Testis (tissue), 3 donors: ENCODE results near the gene SOST. TPM values are rescaled to one million over a fixed set of nuclear protein-coding genes. Genes with fewer than 3 reads are reported as not detected.

Experiments
- DNase-seq: peaks from one replicate; pipeline ENCODE4 v3.0.0-alpha.2; 2019
- H3K27ac ChIP-seq, 2 donors: fragments of 200-600 bp; sonication (generic); one replicate each; pipeline ENCODE4 v1.5.1; 2019
- H3K27me3 ChIP-seq: fragments of 200-600 bp; sonication (generic); one replicate; pipeline ENCODE4 v1.5.1; 2019
- H3K36me3 ChIP-seq: fragments of 200-600 bp; sonication (generic); one replicate; pipeline ENCODE4 v1.5.1; 2017; ENCODE audit warnings: low read depth; ENCODE audit errors: missing control alignments
- H3K4me1 ChIP-seq: fragments of 200-600 bp; sonication (generic); one replicate; pipeline ENCODE4 v1.5.1; 2019
- H3K4me3 ChIP-seq, 2 donors: fragments of 200-600 bp; sonication (generic); one replicate each; pipeline ENCODE4 v1.5.1; 2017 to 2019
- H3K9me3 ChIP-seq: fragments of 200-600 bp; sonication (generic); one replicate; pipeline ENCODE4 v1.5.1; 2017
- CTCF ChIP-seq, 3 experiments: fragments of 450-650 bp in 2 of 3; fragments of 200-600 bp in 1 of 3; sonication (generic) in 1 of 3; IDR thresholded peaks; one replicate each; pipeline ENCODE4 v1.5.1; 2016 to 2019; ENCODE audit warnings: antibody characterized with exemption in 3 of 3, mild to moderate bottlenecking in 2 of 3, moderate library complexity in 1 of 3
- POLR2A ChIP-seq: fragments of 450-650 bp; IDR thresholded peaks from one replicate; pipeline ENCODE4 v1.6.1; 2017; ENCODE audit warnings: antibody characterized with exemption, mild to moderate bottlenecking, moderate library complexity
- WGBS, 2 donors: methylation state at CpG; one replicate each; pipeline ENCODE4 v1.1.5; 2018; 5-methylcytosine and 5-hydroxymethylcytosine counted together
- intact Hi-C: fragments of 100-400 bp; cut with DNase I; formaldehyde crosslinking; loops from one replicate; pipeline ENCODE4 v1.15.1; 2023; ENCODE audit warnings: low total_unique reads
- polyA plus RNA-seq: library from polyadenylated mRNA; stranded (reverse); fragments of 350-450 nt; fragmentation: Illumina TruSeq; extraction: RNeasy Lipid Tissue Mini Kit (QIAGEN cat#74804); gene quantifications from one replicate; pipeline ENCODE4 v1.2.3, GENCODE V29; 2014; ENCODE audit warnings: low read depth, low replicate concordance; ENCODE audit not compliant: insufficient read depth
- total RNA-seq, 2 donors: library from RNA; depleted of rRNA; stranded (reverse); fragments of >200 nt; gene quantifications; one replicate each; pipeline ENCODE4 v1.2.3, GENCODE V29; 2016

The SOST gene
- total and polyA plus RNA-seq, 3 donors from 2014 or later: 0.24 TPM; not detected in 2

- intact Hi-C loops: no loop called here
- 82 to 99% methylated on average over 4 of the region's 4 CpGs for WGBS, 2 donors
- TF ChIP-seq POLR2A: no peak
- TF ChIP-seq CTCF (IDR thresholded peaks at IDR 0.05): no peak
- peaks cover 4% of the 10 kb centered on the region for H3K4me1 ChIP-seq
- DNase-seq: no peak
- no peak overlapping the region for H3K4me3 ChIP-seq
- no peak overlapping the region for H3K27ac ChIP-seq
- no peaks in the 10 kb centered on the region for H3K9me3 ChIP-seq
- no peaks in the 10 kb centered on the region for H3K36me3 ChIP-seq
- no peaks in the 10 kb centered on the region for H3K27me3 ChIP-seq
These were observed 49.4 kb downstream of the SOST start for GRCh38 chr17:43709210-43709609.

- no peaks in the 10 kb centered on the region for H3K36me3 ChIP-seq
- H3K4me1 ChIP-seq: no peaks in the 10 kb centered on the region
- WGBS, 2 donors: 84 to 87% methylated on average over 5 of the region's 5 CpGs
- H3K27ac ChIP-seq: no peak overlapping the region
- H3K27me3 ChIP-seq: no peaks in the 10 kb centered on the region
- no peak for DNase-seq
- no peaks in the 10 kb centered on the region for H3K9me3 ChIP-seq
- intact Hi-C loops: no loop called here
- TF ChIP-seq CTCF (IDR thresholded peaks at IDR 0.05) (no peak), POLR2A (no peak)
- no peak overlapping the region for H3K4me3 ChIP-seq
These were observed 51.4 kb downstream of the SOST start for GRCh38 chr17:43707184-43707583.

DNA sequence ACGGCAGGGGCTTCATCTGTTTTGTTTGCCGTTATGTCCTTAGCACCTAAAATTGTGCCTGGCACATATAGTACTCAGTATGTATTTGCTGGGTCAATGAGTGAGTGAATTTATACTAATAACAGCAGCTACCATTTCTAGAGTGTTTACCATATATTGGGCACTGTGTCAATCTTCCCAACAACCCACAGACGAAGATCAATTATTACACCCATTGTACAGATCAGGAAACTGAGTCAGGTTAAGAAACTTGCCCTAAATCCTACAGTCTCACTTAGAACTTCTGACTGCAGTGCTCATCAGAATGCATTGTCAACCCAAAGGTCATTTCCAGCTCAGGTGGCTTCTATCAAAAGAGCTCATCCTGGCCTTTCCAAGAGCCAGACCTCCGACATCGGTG lies 52.4 kb downstream of the SOST start:
- DNase-seq: no peak
- intact Hi-C loops: no loop called here
- Histone ChIP-seq H3K9me3 (no peaks in the 10 kb centered on the region), H3K27me3 (no peaks in the 10 kb centered on the region), H3K27ac (no peak overlapping the region), H3K4me3 (no peak overlapping the region), H3K4me1 (no peaks in the 10 kb centered on the region), H3K36me3 (no peaks in the 10 kb centered on the region)
- TF ChIP-seq CTCF (IDR thresholded peaks at IDR 0.05): no peak
- no peak for TF ChIP-seq POLR2A
- WGBS, 2 donors: 67 to 72% methylated on average over 5 of the region's 5 CpGs

Other genes starting within 250 kb of the SOST start
- gene ETV4, start 212.5 kb downstream of the SOST start, total RNA-seq: 1 to 10 TPM; 1.4 to 2.2 TPM
- gene ETV4, start 212.5 kb downstream of the SOST start, polyA plus RNA-seq: 1.6 TPM
- 1 to 10 TPM in 1 of 2 donors, under 1 TPM in 1; 0.12 to 2.8 TPM for gene MEOX1, start 96.9 kb downstream of the SOST start, total RNA-seq
- gene MEOX1, start 96.9 kb downstream of the SOST start, polyA plus RNA-seq: 6.1 TPM
- 10 to 100 TPM; 59.2 to 75.1 TPM for gene DUSP3, start 20.2 kb upstream of the SOST start, total RNA-seq
- 54.8 TPM for gene DUSP3, start 20.2 kb upstream of the SOST start, polyA plus RNA-seq
- 10 to 100 TPM in 1 of 2 donors, 1 to 10 TPM in 1; 6.3 to 20.0 TPM for gene CFAP97D1, start 21.6 kb upstream of the SOST start, total RNA-seq
- gene CFAP97D1, start 21.6 kb upstream of the SOST start, polyA plus RNA-seq: 32.4 TPM
- gene MPP3, start 74.4 kb upstream of the SOST start, total RNA-seq: 10 to 100 TPM; 16.7 to 18.2 TPM
- 5.9 TPM for gene MPP3, start 74.4 kb upstream of the SOST start, polyA plus RNA-seq
- gene CD300LG, start 88.4 kb upstream of the SOST start, total RNA-seq: 10 to 100 TPM; 48.4 to 53.9 TPM
- gene CD300LG, start 88.4 kb upstream of the SOST start, polyA plus RNA-seq: 49.2 TPM
- gene MPP2, start 148.7 kb upstream of the SOST start, total RNA-seq: 10 to 100 TPM; 25.1 to 25.8 TPM
- gene MPP2, start 148.7 kb upstream of the SOST start, polyA plus RNA-seq: 31.4 TPM
- not detected for gene PPY, start 183.7 kb upstream of the SOST start, total RNA-seq
- gene PPY, start 183.7 kb upstream of the SOST start, polyA plus RNA-seq: 0.99 TPM
- gene PYY, start 195.1 kb upstream of the SOST start, total RNA-seq: under 1 TPM in 1 of 2 donors, not detected in 1; 0.37 TPM
- 1.5 TPM for gene PYY, start 195.1 kb upstream of the SOST start, polyA plus RNA-seq
- 1 to 10 TPM; 2.5 to 3.1 TPM for gene NAGS, start 245.8 kb upstream of the SOST start, total RNA-seq
- 6.5 TPM for gene NAGS, start 245.8 kb upstream of the SOST start, polyA plus RNA-seq